Transverse colon (tissue), 3 donors: ENCODE measurements around the gene RAI1.

Experiments used
- EP300 ChIP-seq: sonication (generic); formaldehyde crosslinking; IDR thresholded peaks from one replicate; pipeline ENCODE4 v1.6.1; 2017; ENCODE audit warnings: antibody characterized with exemption, low read depth
- TF ChIP-seq, protein P1 (sequence below), 5 experiments: fragments of 200-600 bp in 3 of 5; fragments of 450-650 bp in 2 of 5; sonication (generic) in 3 of 5; IDR thresholded peaks; 1 replicate in 2 of 5; 2 replicates in 3 of 5; pipeline ENCODE4 v1.5.1; 2016 to 2017; ENCODE audit warnings: antibody characterized with exemption in 5 of 5, inconsistent platforms in 3 of 5, mild to moderate bottlenecking in 2 of 5, moderate library complexity in 1 of 5

- TF ChIP-seq, protein P1, sequence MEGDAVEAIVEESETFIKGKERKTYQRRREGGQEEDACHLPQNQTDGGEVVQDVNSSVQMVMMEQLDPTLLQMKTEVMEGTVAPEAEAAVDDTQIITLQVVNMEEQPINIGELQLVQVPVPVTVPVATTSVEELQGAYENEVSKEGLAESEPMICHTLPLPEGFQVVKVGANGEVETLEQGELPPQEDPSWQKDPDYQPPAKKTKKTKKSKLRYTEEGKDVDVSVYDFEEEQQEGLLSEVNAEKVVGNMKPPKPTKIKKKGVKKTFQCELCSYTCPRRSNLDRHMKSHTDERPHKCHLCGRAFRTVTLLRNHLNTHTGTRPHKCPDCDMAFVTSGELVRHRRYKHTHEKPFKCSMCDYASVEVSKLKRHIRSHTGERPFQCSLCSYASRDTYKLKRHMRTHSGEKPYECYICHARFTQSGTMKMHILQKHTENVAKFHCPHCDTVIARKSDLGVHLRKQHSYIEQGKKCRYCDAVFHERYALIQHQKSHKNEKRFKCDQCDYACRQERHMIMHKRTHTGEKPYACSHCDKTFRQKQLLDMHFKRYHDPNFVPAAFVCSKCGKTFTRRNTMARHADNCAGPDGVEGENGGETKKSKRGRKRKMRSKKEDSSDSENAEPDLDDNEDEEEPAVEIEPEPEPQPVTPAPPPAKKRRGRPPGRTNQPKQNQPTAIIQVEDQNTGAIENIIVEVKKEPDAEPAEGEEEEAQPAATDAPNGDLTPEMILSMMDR (IDR thresholded peaks at IDR 0.05): no peak
- TF ChIP-seq EP300: no peak
These were observed 67.9 kb downstream of the RAI1 start for GRCh38 chr17:17749025-17749772.
